H4 (cell line): ENCODE results near the gene SMARCE1. TPM values are rescaled to one million over a fixed set of nuclear protein-coding genes. Genes with fewer than 3 reads are reported as not detected.

Experiments
- DNase-seq: peaks from one replicate; pipeline ENCODE4 v3.0.0-alpha.2; 2015; ENCODE audit warnings: low spot score
- total RNA-seq: library from RNA; depleted of rRNA; stranded (reverse); fragments of >200 nt; shearing (Covaris generic); gene quantifications from 2 replicates; pipeline ENCODE4 v1.2.3, GENCODE V29; 2014

The SMARCE1 gene
- total RNA-seq, 1 experiment from 2014 or later = 92.5 TPM

GRCh38 chr17:40645943-40646342, 1.7 kb downstream of the SMARCE1 start:
- DNase-seq = no peak

GRCh38 chr17:40645291-40645690, 2.3 kb downstream of the SMARCE1 start:
- no peak for DNase-seq

GRCh38 chr17:40637931-40638330, 9.7 kb downstream of the SMARCE1 start:
- DNase-seq = no peak

- DNase-seq = no peak
Measured at GRCh38 chr17:40633871-40634270, 13.7 kb downstream of the SMARCE1 start.

GRCh38 chr17:40632216-40632615, 15.4 kb downstream of the SMARCE1 start:
- DNase-seq = no peak

GRCh38 chr17:40629842-40630241, 17.8 kb downstream of the SMARCE1 start:
- DNase-seq = no peak

GRCh38 chr17:40625311-40625710, 22.3 kb downstream of the SMARCE1 start:
- DNase-seq = no peak

GRCh38 chr17:40623419-40624210, 24.0 kb downstream of the SMARCE1 start:
- DNase-seq = no peak

GRCh38 chr17:40622509-40622928, 25.1 kb downstream of the SMARCE1 start:
- no peak for DNase-seq

GRCh38 chr17:40621578-40621977, 26.0 kb downstream of the SMARCE1 start:
- DNase-seq = no peak

GRCh38 chr17:40621019-40621418, 26.6 kb downstream of the SMARCE1 start:
- no peak for DNase-seq

- no peak for DNase-seq
Measured at GRCh38 chr17:40618754-40619625, 28.6 kb downstream of the SMARCE1 start.

GRCh38 chr17:40617678-40618240, 29.9 kb downstream of the SMARCE1 start:
- no peak for DNase-seq

GRCh38 chr17:40616592-40616991, 31.0 kb downstream of the SMARCE1 start:
- no peak for DNase-seq

GRCh38 chr17:40615841-40616476, 31.7 kb downstream of the SMARCE1 start:
- no peak for DNase-seq

GRCh38 chr17:40615068-40615840, 32.4 kb downstream of the SMARCE1 start:
- DNase-seq = peak; percentile 55

GRCh38 chr17:40614431-40615067, 33.1 kb downstream of the SMARCE1 start:
- no peak for DNase-seq

- DNase-seq = no peak
Measured at GRCh38 chr17:40613467-40614154, 34.0 kb downstream of the SMARCE1 start.

GRCh38 chr17:40612599-40613244, 34.9 kb downstream of the SMARCE1 start:
- DNase-seq = no peak
